ENCODE results near the gene IL1RN.

The IL1RN gene

DNA sequence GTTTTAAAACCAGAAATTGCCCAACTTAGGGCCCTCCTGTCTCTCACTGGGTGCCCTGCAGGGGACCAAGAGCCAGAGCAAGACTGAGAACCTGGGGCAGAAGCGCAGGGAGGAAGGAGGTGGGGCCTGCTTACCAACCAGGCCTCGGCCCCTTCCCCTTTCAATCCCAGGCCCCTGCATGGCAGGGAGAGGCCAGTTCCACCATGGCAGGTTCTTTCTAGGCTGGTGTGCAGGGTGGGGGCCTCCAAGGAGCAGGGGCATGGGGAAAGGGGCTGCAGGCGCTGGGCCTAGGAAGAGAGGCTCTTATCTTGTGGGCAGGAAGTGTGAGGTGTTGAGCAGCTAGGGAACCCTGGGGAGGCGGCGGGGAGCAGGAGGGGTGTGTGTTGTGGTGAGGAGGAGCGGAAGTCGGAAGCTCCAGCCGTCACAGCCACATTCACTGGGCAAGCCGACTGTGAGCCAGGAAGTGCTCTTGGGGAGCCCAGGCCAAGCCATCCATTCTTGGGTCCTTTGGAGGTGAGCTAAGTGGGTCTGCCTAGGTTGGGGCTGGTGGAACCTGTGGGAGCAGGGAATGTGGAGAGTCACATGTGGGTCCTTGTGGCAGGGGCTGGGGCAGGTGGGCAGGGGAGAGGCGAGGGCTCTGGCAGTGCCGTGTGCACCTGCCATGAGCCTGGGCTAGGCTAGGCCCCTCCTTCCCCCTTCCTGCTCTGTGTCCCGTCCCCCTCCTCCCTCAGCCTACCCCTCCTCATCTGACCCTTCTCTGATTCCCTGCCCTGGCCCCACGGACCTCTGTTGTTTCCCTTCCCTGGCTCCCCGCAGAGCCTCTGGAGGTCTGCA lies 46.4 kb downstream of the IL1RN start, which contains the start of gene PSD4:
TSS of gene PSD4 (plus strand) at position 430 of the 834 bp plus-strand sequence. CDS start 8,486 bp downstream, outside the sequence.
- DNase-seq (ENCODE audit: low spot score): no peak

DNA sequence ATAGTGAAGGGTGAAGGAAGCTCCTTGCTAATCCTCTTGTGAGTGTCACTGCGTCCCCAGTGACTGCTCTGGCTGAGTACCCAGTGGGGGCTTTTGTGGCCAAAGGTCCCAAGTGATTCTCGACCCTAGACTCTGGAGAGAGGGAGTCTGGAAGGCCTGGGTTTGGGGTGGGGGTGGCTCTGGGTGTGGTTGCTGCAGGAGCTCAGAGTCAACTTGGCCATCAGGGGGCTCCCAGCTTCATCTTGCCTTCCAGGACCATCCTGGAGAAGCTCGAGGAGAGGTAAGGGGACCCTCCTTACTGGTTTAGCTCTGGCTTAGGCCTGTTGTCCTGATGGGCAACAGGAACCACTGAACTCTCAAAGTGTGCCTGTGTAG lies 47.0 kb downstream of the IL1RN start:
- no peak for DNase-seq (ENCODE audit: low spot score)

DNA sequence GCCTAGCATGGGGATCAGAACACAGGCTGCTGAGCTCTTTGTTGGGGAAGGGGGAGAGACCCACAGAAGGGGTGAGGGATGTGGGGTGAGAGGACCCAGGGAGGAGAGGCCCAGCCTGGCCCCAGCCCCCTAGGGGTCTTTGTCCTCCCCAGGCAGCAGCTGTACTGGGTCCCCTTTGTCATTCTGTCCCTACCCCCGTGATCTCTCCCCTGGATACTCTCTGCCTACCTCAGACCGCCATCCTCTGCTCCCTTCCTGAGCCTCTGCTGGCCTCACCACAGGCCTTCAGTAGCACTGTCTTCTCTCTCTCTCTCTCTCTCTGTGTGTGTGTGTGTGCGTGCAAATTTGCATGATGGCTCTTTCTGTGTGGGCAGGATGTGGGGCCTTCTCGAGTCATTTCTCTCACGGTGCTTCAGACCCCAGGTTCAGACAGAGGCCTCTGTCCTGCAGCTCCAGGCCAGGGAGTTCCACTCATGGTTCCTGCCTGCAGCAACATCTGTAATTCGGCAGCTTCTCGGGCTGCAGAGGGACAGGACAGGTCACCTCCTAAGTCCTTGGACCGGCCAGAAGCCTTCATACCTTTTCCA lies 47.7 kb downstream of the IL1RN start:
- DNase-seq (ENCODE audit: low spot score): no peak

DNA sequence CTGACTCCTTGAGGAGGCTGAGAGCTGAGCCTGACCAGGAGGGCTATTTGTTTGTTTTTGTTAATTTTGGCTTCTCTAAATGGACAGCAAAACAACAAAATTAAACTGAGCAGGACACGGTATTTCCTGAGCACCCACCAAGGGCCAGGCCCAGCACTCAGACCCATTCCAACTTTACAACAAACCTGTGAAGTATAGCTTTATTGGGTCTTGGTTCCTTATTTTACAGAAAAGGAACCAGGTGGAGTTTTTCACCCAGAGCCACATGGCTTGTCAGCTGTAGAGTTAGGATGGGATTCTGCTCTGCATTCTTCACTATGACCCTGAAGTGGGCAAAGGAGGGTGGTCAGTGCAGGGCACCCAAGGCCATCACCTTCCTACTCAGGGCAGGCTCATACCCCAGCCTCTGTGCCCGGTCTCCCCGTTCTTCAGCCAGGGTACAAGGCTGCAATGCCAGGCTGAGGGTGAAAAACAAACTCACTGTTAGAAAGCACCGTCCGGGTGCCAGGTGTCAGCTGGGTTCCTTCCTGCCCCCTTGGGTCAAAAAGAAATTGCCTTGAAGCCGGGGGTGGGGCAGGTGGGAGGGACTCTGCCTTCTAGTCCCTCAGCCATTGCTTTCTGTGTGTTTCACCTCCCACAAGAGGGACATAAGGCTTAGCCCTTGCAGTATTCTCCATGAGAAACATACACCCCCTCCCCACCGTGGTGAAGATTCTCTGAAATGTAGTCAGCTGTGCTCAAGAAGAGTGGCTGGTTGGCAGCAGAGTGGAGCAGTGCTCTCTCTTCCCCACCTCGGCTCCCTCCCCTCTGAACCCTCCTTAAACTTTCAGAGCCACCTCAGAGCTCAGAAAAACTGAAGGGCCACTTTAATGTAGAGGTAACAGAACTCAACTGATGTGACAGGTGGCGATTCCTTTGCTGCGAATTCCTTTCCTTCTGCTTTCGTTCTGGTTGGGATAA lies 48.6 kb downstream of the IL1RN start:
- DNase-seq (ENCODE audit: low spot score): no peak

DNA sequence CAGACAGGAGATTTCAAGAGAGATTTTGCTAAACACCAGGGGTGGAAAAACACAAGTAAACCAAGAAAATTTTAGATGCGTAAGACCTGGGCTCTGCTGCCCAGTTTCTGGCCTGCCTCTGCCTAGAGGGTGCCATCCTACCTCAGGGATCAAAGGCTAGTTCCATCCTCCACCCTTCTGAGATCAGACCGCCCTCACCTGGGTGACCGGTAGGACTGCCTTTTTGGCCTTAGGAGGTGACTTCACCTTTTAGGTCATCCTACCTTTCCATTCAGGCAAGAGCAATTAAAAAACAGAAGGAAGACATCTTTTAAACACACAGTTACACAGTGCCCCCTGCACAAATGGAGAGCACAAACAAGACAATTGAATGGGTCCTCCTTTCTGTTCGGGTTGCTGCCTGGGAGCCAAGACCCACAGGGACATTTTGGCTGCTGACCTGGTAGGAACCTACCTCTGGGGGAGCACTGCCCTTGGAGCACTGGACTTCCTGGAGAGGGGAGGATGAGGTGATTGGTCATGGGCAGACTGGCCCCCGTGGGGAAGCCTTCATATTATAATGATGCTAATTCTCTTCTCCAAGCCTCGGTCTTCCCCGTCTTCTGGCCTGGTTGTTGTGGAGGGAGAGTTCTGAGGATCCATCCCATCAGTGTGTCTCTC lies 49.4 kb downstream of the IL1RN start:
- no peak for DNase-seq (ENCODE audit: low spot score)

DNA sequence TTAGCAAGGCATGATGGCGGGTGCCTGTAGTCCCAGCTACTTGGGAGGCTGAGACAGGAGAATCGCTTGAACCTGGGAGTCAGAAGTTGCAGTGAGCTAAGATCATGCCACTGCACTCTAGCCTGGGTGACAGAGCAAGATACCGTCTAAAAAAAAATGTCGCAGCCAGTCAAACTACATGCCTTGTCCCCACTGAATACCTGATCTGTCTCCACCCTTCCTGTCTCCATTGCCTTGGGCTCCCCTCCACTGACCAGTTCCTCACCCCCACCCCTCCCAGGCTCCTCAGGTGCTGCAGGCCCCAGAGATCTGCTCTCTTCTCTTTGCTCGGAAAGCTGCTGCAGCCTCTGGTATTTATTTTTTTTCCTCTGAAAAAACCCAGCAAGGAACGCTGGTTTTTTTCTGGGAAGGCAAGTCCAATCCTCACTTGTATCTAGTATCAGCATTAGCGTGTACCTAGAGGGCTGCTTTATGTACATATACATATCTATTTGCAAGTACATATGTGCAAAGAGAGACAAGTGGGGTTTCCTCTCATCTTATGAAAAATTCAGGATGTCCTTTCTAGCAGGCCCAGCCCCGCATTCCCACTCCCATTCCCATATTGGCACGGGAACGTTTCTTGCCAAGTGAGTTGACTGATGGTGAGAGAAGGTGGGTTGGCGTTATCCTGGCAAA lies 50.8 kb downstream of the IL1RN start:
- no peak for DNase-seq (ENCODE audit: low spot score)

DNA sequence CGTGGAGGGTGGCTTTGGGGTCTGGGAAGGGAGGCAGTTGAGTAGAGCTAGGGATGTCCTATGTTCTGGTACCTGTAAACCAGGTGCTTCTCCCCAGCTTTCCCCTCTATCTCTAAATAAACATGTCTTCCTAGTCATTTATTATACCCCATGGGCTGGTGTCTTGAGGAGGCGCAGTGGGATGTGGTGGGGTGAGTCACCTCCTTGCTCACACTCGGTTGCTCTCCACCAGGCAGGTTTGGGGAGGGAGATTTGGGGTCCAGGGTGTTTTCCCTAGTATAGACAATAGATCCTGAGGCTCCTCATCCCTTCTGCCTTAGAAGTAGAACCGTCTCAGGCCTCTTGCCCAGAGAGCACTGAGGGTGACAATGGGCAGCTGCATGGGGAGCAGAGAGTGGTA lies 51.5 kb downstream of the IL1RN start:
- DNase-seq (ENCODE audit: low spot score): no peak

DNA sequence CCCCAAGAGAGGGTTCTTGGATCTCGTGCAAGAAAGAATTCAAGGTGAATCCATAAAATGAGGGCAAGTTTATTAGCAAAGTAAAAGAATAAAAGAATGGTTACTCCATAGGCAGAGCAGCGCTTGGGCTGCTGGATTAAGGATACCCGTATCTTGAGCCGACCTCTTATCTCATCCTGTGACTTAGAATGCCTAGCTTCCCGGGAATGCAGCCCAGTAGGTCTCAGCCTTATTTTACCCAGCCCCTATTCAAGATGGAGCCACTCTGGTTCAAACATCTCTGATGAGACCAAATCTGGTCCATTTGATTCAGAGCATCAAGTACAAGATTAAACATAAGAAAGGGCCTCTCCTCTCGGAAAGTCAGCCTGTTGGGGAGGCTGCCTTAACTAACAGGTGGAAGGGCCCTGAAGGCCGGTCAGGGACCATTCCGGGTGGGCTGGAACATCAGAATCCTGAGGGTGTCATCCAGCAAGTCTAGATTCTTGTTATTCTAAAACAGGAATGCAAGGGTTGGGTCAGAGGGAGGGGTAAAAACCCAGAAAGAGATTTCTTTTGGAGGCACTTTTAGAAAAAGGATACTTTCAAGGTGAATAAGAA lies 52.1 kb downstream of the IL1RN start:
- no peak for DNase-seq (ENCODE audit: low spot score)

DNA sequence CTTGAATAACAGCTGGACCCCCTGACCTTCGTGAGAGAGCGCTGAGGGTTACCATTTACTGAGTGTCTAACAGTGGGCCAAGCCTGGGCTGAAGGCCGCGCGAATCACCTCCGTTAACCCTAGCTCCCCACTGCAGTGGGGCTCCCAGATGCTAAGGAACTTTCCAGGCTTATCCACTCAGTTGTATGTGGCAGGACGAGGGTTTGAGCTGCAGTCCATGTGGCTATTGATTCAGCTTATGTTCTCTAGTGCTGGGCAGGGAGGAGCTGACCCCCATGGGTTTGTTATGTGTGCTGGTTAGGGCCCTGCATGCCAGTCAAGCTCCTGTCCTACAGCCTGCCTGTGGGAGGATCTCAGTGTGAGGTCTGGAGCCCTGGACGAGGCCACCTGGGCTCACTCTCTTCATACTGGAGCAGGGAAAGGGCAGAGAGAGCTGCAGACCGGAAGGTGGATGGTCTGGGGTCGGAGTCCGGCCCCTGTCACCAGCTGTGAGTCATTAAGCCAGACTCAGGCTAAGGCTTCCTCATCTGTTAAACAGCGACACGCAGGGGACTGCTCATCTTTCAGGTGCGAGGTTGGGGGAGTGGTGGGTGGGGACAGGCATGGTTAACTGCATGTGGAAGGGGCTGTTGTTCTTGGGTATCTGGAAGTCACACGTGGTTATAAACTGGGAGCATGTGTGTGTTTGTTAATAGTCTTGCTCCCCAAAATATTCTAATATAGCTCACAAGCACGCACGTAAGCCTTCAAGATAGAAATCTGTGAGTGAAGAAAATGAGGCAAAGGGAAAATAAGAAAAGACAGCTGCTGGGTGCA lies 52.9 kb downstream of the IL1RN start:
- DNase-seq (ENCODE audit: low spot score): no peak

DNA sequence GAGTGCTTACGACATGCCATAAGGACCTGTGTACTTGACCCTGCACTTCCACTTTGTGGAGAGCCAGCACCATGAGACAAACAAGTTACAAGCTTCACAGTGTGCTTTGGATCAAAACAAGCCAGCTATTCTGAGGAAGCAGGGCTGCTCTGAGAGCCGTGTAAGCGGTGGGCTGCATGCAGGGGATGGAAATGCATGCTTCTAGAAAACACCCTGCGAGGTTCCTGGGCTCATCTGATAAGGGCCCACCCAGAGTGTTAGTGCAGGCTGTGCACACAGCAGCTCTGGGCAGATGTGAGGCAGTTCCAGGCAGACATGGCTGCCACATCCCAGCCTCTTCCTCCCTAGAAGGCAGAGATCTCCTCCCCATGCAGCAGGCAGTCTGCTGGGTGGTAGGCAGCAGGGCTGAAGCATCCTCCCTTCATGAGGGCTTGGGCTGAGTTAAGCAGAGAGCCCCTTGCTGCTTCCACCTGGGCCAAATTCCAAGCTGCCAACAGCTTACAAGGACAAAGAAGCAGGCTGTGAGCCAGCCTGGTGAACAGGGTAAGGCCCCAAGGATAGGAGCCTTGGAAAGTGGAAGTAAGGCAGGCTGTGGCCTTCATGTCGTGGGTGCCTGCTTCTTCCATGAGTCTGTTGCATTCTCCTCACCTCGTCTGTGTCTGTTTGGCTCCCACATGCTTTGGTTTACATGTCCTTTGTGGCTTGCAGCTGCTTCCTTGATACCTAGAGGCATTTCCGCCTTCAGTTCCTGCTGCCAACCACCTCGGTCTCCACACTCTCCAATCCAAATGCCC lies 54.1 kb downstream of the IL1RN start:
- DNase-seq (ENCODE audit: low spot score): no peak

DNA sequence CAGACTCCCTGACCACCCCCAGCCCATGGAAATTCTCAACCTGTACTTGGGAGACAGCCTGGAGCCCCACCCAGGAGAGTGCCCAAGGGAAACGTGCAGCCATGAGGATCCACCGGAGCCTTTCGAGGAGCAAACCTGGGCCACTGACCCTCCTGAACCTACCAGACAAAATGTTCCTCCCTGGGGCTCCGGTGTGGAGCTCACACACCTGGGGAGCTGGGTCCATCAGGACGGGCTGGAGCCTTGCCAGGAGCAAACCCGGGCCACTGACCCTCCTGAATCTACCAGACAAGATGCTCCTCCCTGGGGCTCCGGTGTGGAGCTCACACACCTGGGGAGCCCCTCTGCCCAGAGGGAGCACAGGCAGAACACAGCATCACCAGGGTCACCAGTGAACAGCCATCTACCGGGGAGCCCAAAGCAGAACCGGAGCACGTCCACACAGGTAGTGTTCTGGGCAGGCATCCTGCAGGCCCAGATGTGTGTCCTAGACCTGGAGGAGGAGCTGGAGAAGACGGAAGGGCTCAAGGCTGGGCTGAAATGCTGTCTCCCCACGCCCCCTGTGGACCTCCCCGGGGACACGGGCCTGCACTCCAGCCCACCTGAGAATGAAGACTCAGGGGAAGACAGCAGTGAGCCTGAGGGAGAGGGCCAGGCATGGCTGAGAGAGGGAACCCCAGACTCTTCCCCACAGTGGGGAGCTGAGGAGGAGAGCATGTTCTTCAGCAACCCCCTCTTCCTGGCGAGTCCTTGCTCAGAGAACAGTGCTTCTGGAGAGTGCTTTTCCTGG lies 55.3 kb downstream of the IL1RN start:
- no peak for DNase-seq (ENCODE audit: low spot score)

DNA sequence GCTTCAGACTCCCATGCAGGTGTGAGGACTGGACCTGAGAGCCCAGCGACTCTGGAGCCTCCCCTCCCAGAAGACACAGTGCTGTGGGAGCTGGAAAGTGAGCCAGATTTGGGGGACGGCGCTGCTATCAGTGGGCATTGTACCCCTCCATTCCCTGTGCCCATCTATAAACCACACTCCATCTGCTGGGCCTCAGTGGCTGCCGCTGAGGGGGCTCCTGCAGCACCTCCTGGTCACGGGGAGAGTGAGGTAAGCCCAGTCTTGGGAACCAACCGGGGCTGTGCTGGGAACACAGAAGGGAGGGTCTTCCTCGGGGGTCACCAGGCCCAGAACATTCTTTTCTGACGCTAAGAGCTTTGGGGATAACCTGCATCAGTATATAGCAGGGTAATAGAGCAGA lies 55.9 kb downstream of the IL1RN start:
- DNase-seq (ENCODE audit: low spot score): no peak

Data from HuH-7 (cell line).